ENCODE data around the gene PLXNA3. TPM values are rescaled to one million over a fixed set of nuclear protein-coding genes. Genes with fewer than 3 reads are reported as not detected.

Gene PLXNA3
- total RNA-seq, 1 experiment from 2014 or later: 36.3 TPM

DNA sequence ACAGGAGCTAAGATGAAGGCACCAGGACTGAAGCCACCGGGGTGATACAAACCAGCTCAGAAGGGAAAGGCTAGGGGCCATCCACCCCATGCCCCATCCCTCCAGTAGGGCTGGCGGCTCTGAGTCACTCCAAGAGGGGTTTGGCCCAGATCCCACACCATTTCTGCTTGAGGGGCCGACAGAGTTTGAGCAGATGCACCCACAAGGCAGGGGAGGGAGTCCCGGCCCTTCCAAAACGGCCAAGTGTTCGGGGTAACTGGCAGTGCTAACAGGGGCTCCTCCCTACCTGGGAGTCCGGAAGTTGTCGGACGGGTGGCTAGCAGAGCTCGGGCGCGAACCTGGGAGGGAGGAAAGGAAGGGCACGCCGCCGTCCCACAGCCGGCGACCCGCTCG is 31.9 kb downstream of the PLXNA3 start:
- H3K56ac ChIP-seq (ENCODE audit: insufficient read length, low read depth, low read length): no peak overlapping the region
- no peak overlapping the region for H2BK15ac ChIP-seq (ENCODE audit: low read depth, low read length)
- H3K4me2 ChIP-seq (ENCODE audit: insufficient read depth, insufficient read length, low read length): peak overlapping the region; percentile 12
- TF ChIP-seq, protein P1, sequence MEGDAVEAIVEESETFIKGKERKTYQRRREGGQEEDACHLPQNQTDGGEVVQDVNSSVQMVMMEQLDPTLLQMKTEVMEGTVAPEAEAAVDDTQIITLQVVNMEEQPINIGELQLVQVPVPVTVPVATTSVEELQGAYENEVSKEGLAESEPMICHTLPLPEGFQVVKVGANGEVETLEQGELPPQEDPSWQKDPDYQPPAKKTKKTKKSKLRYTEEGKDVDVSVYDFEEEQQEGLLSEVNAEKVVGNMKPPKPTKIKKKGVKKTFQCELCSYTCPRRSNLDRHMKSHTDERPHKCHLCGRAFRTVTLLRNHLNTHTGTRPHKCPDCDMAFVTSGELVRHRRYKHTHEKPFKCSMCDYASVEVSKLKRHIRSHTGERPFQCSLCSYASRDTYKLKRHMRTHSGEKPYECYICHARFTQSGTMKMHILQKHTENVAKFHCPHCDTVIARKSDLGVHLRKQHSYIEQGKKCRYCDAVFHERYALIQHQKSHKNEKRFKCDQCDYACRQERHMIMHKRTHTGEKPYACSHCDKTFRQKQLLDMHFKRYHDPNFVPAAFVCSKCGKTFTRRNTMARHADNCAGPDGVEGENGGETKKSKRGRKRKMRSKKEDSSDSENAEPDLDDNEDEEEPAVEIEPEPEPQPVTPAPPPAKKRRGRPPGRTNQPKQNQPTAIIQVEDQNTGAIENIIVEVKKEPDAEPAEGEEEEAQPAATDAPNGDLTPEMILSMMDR (conservative IDR thresholded peaks at IDR 0.05): no peak
- no peak overlapping the region for H3K9ac ChIP-seq (ENCODE audit: extremely low read depth, insufficient read length, low read length)
- H3K9me3 ChIP-seq (ENCODE audit: control insufficient read depth, low read depth, low read length): peaks cover 32% of the 10 kb centered on the region
- H2BK5ac ChIP-seq (ENCODE audit: insufficient read length, low read length): no peak overlapping the region
- H3K4me1 ChIP-seq (ENCODE audit: insufficient read depth, low read length): no peaks in the 10 kb centered on the region; the same call in 1 of the 2 replicates
- H3K27me3 ChIP-seq (ENCODE audit: insufficient read depth, low read length): no peaks in the 10 kb centered on the region
- no peak overlapping the region for H3K23ac ChIP-seq (ENCODE audit: insufficient read length, low read depth, low read length)
- no peak overlapping the region for H3K18ac ChIP-seq (ENCODE audit: insufficient read length, low read depth, low read length)
- H3K27ac ChIP-seq (ENCODE audit: insufficient read length, low read depth, low read length): no peak overlapping the region
- WGBS (ENCODE audit: extremely low coverage, insufficient read length, low lambda C conversion rate): no CpG with 5 or more reads among the region's 19 CpGs
- Mint-ChIP-seq H3K4me1 (peaks cover 3 to 12% of the 10 kb centered on the region in 2 experiments; a peak in 3 of 4 replicates), H3K4me3 (peak overlapping the region; percentile 74 to 80), H3K27me3 (ENCODE audit: low read depth) (peaks cover 5% of the 10 kb centered on the region; the same call in 1 of the 2 replicates), H3K27ac (0 out of 7 replicates have a peak overlapping the region, but pooled peaks of 1 of the 3 experiments have one; percentile 65), H3K36me3 (ENCODE audit: insufficient read depth in 1 of 3, low read depth in 3 of 3) (peaks cover 3 to 16% (median 14%) of the 10 kb centered on the region in 3 experiments; a peak in 6 of 7 replicates), H3K9me3 (peaks cover 57 to 70% of the 10 kb centered on the region in 2 experiments)
- H2BK12ac ChIP-seq (ENCODE audit: insufficient read length, low read depth, low read length): no peak overlapping the region
- no peaks in the 10 kb centered on the region for H3K79me1 ChIP-seq (ENCODE audit: insufficient read depth, low read depth, low read length, poor library complexity, severe bottlenecking)
- H3K14ac ChIP-seq (ENCODE audit: insufficient read depth, low read length): no peak overlapping the region
- H3T11ph ChIP-seq (ENCODE audit: low read length): no peak overlapping the region
- H2AFZ ChIP-seq (ENCODE audit: low read length): no peak overlapping the region
- no peak overlapping the region for H2AK5ac ChIP-seq (ENCODE audit: insufficient read length, low read length)
- H4K5ac ChIP-seq (ENCODE audit: insufficient read length, low read depth, low read length): no peak overlapping the region
- H3K23me2 ChIP-seq (ENCODE audit: insufficient read length, low read depth, low read length, poor library complexity, severe bottlenecking): no peaks in the 10 kb centered on the region
- H4K91ac ChIP-seq (ENCODE audit: insufficient read length, low read depth, low read length): no peak overlapping the region
- H4K8ac ChIP-seq (replicated peaks; ENCODE audit: insufficient read length, low read depth, low read length): no peak overlapping the region
- no peak overlapping the region for H3K4ac ChIP-seq (ENCODE audit: low read depth, low read length)
- no peak overlapping the region for H2BK120ac ChIP-seq (ENCODE audit: low read depth, low read length, poor library complexity, severe bottlenecking)
- H2BK20ac ChIP-seq (ENCODE audit: low read depth, low read length, poor library complexity, severe bottlenecking): no peak overlapping the region
- no peaks in the 10 kb centered on the region for H4K20me1 ChIP-seq (ENCODE audit: control insufficient read depth, insufficient read depth, insufficient read length)
- DNase-seq: no peak
- no peaks in the 10 kb centered on the region for H3K79me2 ChIP-seq (ENCODE audit: insufficient read depth, low read length)
